Smooth muscle cell of the brain vasculature (primary cell): ENCODE results near the gene UAP1L1.

ENCODE experiments used
- DNase-seq: peaks from one replicate; pipeline ENCODE4 v3.0.0-alpha.2; 2012; ENCODE audit warnings: low read depth, low spot score

UAP1L1 gene

GRCh38 chr9:137041124-137041523 is 36.2 kb upstream of the UAP1L1 start:
- no peak for DNase-seq

GRCh38 chr9:137042751-137043727 is 34.3 kb upstream of the UAP1L1 start:
- DNase-seq, result no peak

- DNase-seq, result no peak
These were observed 33.3 kb upstream of the UAP1L1 start for GRCh38 chr9:137044037-137044436.

- DNase-seq, result no peak
These were observed 32.7 kb upstream of the UAP1L1 start for GRCh38 chr9:137044502-137045177.

GRCh38 chr9:137045294-137046087 is 31.8 kb upstream of the UAP1L1 start:
- DNase-seq, result no peak

- DNase-seq, result no peak
These were observed 31.1 kb upstream of the UAP1L1 start, which contains the start of gene NPDC1 for GRCh38 chr9:137046088-137046787. Gene NPDC1, minus strand, starts transcription at chr9:137046177. Its CDS starts 188 bp downstream, at chr9:137045989.

GRCh38 chr9:137048655-137049543 is 28.4 kb upstream of the UAP1L1 start:
- DNase-seq, result no peak

GRCh38 chr9:137049544-137050449 is 27.5 kb upstream of the UAP1L1 start:
- no peak for DNase-seq

GRCh38 chr9:137050570-137050969 is 26.7 kb upstream of the UAP1L1 start:
- DNase-seq, result no peak

- no peak for DNase-seq
These were observed 26.1 kb upstream of the UAP1L1 start for GRCh38 chr9:137051145-137051724.

GRCh38 chr9:137052293-137052692 is 25.0 kb upstream of the UAP1L1 start:
- DNase-seq, result no peak

GRCh38 chr9:137052998-137053943 is 24.0 kb upstream of the UAP1L1 start:
- DNase-seq, result no peak

GRCh38 chr9:137053944-137054931 is 23.1 kb upstream of the UAP1L1 start, which contains the start of gene ENTPD2:
Gene ENTPD2, minus strand, starts transcription at chr9:137054061. Its CDS starts 64 bp downstream, at chr9:137053997.
- no peak for DNase-seq

GRCh38 chr9:137054932-137055384 is 22.4 kb upstream of the UAP1L1 start:
- no peak for DNase-seq

- peak; percentile 60 for DNase-seq
These were observed 21.6 kb upstream of the UAP1L1 start for GRCh38 chr9:137055385-137056364.
